ENCODE data around the gene SKOR2. TPM values are rescaled to one million over a fixed set of nuclear protein-coding genes. Genes with fewer than 3 reads are reported as not detected.

The SKOR2 gene
- total and polyA plus RNA-seq, 2 of the 4 experiments (the other 2 are of a cell fraction): not detected

DNA sequence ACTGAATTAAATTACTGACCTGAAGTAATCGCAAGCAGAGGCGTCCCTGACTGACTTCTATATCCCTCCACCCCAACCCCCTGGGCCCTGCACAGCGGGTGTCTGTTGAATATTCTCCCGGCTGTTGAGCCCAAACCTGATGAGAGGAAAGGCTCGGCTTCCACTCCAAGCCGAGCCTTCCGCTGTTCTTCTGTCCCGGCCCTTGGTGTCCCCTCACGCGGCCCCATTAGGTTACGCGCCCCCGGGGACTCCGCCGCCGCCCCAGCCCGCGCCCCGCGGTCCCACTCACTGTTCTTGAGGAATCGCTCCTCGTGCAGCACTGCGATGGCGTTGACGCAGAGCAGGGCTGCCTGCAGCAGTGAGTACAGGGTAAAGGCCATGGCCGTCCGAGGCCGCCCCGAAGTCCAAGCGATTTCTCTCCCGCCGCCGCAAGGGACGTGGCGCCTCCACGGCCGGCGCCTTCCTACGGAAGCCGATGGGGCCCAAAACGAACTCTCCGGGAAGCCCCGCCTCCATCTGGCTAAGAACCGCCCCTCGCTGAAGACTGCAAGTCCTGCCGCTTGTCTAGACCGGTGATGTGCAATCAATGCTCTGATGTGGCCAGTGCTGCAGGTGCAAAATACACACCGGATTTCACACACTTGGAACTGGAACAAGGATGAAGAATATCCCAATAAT, 75.4 kb downstream of the SKOR2 start, which contains the start of gene IER3IP1:
IER3IP1 (minus strand) TSS at position 467 of the 678 bp plus-strand sequence; CDS start at position 380, 87 bp downstream.
- TF ChIP-seq, protein P1, sequence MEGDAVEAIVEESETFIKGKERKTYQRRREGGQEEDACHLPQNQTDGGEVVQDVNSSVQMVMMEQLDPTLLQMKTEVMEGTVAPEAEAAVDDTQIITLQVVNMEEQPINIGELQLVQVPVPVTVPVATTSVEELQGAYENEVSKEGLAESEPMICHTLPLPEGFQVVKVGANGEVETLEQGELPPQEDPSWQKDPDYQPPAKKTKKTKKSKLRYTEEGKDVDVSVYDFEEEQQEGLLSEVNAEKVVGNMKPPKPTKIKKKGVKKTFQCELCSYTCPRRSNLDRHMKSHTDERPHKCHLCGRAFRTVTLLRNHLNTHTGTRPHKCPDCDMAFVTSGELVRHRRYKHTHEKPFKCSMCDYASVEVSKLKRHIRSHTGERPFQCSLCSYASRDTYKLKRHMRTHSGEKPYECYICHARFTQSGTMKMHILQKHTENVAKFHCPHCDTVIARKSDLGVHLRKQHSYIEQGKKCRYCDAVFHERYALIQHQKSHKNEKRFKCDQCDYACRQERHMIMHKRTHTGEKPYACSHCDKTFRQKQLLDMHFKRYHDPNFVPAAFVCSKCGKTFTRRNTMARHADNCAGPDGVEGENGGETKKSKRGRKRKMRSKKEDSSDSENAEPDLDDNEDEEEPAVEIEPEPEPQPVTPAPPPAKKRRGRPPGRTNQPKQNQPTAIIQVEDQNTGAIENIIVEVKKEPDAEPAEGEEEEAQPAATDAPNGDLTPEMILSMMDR (conservative IDR thresholded peaks at IDR 0.05; ENCODE audit: low read depth, low read length): no peak
- TF ChIP-seq MAFK (IDR thresholded peaks at IDR 0.05; ENCODE audit: low read depth, low read length) (no peak), BHLHE40 (IDR thresholded peaks at IDR 0.05; ENCODE audit: low read depth, low read length) (0 out of 2 replicates have a peak, but pooled peaks have one; percentile 7), NFE2L2 (IDR thresholded peaks at IDR 0.05; ENCODE audit: low read depth, low read length) (no peak), SMC3 (IDR thresholded peaks at IDR 0.05; ENCODE audit: low read depth, low read length) (no peak), RCOR1 (IDR thresholded peaks at IDR 0.05; ENCODE audit: insufficient replicate concordance, low read length) (no peak), POLR2A (IDR thresholded peaks at IDR 0.05; ENCODE audit: low read depth, low read length) (peak; percentile 79), CEBPB (IDR thresholded peaks at IDR 0.05; ENCODE audit: low read depth, low read length) (peak; percentile 45; the same call in 1 of the 2 replicates), MXI1 (IDR thresholded peaks at IDR 0.05; ENCODE audit: borderline replicate concordance, low read depth, low read length) (peak; percentile 42; the same call in 1 of the 2 replicates)
- TF ChIP-seq, protein P2, sequence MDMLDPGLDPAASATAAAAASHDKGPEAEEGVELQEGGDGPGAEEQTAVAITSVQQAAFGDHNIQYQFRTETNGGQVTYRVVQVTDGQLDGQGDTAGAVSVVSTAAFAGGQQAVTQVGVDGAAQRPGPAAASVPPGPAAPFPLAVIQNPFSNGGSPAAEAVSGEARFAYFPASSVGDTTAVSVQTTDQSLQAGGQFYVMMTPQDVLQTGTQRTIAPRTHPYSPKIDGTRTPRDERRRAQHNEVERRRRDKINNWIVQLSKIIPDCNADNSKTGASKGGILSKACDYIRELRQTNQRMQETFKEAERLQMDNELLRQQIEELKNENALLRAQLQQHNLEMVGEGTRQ (IDR thresholded peaks at IDR 0.05; ENCODE audit: low read depth, low read length): no peak
- TF ChIP-seq, protein P3, sequence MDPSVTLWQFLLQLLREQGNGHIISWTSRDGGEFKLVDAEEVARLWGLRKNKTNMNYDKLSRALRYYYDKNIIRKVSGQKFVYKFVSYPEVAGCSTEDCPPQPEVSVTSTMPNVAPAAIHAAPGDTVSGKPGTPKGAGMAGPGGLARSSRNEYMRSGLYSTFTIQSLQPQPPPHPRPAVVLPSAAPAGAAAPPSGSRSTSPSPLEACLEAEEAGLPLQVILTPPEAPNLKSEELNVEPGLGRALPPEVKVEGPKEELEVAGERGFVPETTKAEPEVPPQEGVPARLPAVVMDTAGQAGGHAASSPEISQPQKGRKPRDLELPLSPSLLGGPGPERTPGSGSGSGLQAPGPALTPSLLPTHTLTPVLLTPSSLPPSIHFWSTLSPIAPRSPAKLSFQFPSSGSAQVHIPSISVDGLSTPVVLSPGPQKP (IDR thresholded peaks at IDR 0.05; ENCODE audit: borderline replicate concordance, low read depth, low read length): no peak
- Histone ChIP-seq H2AFZ (replicated peaks; ENCODE audit: low read length, poor library complexity) (peak within 1 kb of the TSS; percentile 99), H2AK9ac (replicated peaks; ENCODE audit: low read depth, low read length, poor library complexity) (peak within 1 kb of the TSS; percentile 94), H3K9ac (ENCODE audit: low read depth, low read length) (peak within 1 kb of the TSS; percentile 81), H3K56ac (ENCODE audit: extremely low read depth, insufficient read depth, low read length) (peak within 1 kb of the TSS; percentile 87; the same call in 1 of the 2 replicates), H3K14ac (replicated peaks; ENCODE audit: low read depth, low read length) (peak within 1 kb of the TSS; percentile 99), H3K36me3 (ENCODE audit: control insufficient read depth, insufficient read depth, low read length) (no peaks in the 10 kb centered on the region; the same call in 1 of the 2 replicates), H2BK5ac (ENCODE audit: low read depth, low read length, poor library complexity, severe bottlenecking) (peak within 1 kb of the TSS; percentile 67), H3K9me3 (ENCODE audit: control insufficient read depth, insufficient read depth, low read length) (no peaks in the 10 kb centered on the region), H2BK120ac (ENCODE audit: low read depth, low read length) (peak within 1 kb of the TSS; percentile 69), H3K4me3 (ENCODE audit: insufficient read depth, low read depth, low read length) (peak within 1 kb of the TSS; percentile 73), H3K18ac (ENCODE audit: low read depth, low read length) (peak within 1 kb of the TSS; percentile 53; the same call in 1 of the 2 replicates), H4K91ac (ENCODE audit: insufficient read depth, low read depth, low read length) (peak within 1 kb of the TSS; percentile 90), H2AK5ac (ENCODE audit: low read depth, low read length) (peak within 1 kb of the TSS; percentile 49; the same call in 1 of the 2 replicates), H4K20me1 (ENCODE audit: insufficient read depth, low read length) (peaks cover 29% of the 10 kb centered on the region; the same call in 1 of the 2 replicates), H4K8ac (ENCODE audit: low read depth in 2 of 2, low read length in 2 of 2) (peak within 1 kb of the TSS; percentile 73 to 95; a peak in 3 of 4 replicates), H2BK15ac (ENCODE audit: low read depth, low read length) (no peak within 1 kb of the TSS), H3K4me2 (ENCODE audit: low read depth, low read length) (peak within 1 kb of the TSS; percentile 94), H3K4me1 (ENCODE audit: control insufficient read depth, insufficient read depth, low read length) (peaks cover 4% of the 10 kb centered on the region), H3K27me3 (ENCODE audit: control insufficient read depth, insufficient read depth, low read length) (peaks cover 4% of the 10 kb centered on the region), H3K4ac (ENCODE audit: low read depth, low read length) (peak within 1 kb of the TSS; percentile 96), H3K79me1 (ENCODE audit: low read depth in 1 of 2, low read length in 2 of 2) (peaks cover 13 to 33% of the 10 kb centered on the region in 2 experiments), H4K5ac (ENCODE audit: low read depth, low read length) (0 out of 2 replicates have a peak within 1 kb of the TSS, but pooled peaks have one; percentile 11), H2BK20ac (ENCODE audit: low read depth, low read length) (no peak within 1 kb of the TSS), H3K9me1 (ENCODE audit: insufficient read depth, low read length) (peaks cover 8% of the 10 kb centered on the region), H3K27ac (ENCODE audit: insufficient read depth, low read length) (peak within 1 kb of the TSS; percentile 83), H3K23ac (ENCODE audit: low read depth, low read length) (peak within 1 kb of the TSS; percentile 96)
- WGBS, 2 experiments (ENCODE audit: extremely low coverage in 2 of 2, insufficient read length in 1 of 2): 1% methylated on average over 33 of the region's 48 CpGs; no CpG with 5 or more reads in 1 of the 2 experiments
- no TSS peak for BruUV-seq (replicated peaks)
- ChIA-PET CTCF (no interaction called here), POLR2A (ENCODE audit: unreplicated experiment) (no interaction called here)
- DNase-seq (peak; percentile 91), ATAC-seq (ENCODE audit: low read depth) (peak; percentile 96)
- dilution Hi-C loops (cut with HindIII; ENCODE audit: low sequenced_read_pairs, unreplicated experiment): no loop called here
- intact Hi-C loops (cut with micrococcal nuclease): loop anchor here (1.0 kb wide), 1 partner anchor 26 kb away; the partner anchor contains the start of gene HDHD2
- in situ Hi-C loops (cut with MboI; ENCODE audit: low sequenced_read_pairs): no loop called here

Measured in IMR-90 (cell line).